Right atrium auricular region (tissue), 2 donors: ENCODE data around the gene CD7. TPM values are rescaled to one million over a fixed set of nuclear protein-coding genes. Genes with fewer than 3 reads are reported as not detected.

Experiments used
- DNase-seq: peaks from one replicate; pipeline ENCODE4 v3.0.0-alpha.2; 2019; ENCODE audit warnings: low spot score
- H3K27ac ChIP-seq, 2 donors: fragments of 200-600 bp; sonication (generic); 1 replicate in 1 of 2; 2 replicates in 1 of 2; pipeline ENCODE4 v1.5.1; 2016 to 2019
- H3K27me3 ChIP-seq, 2 donors: fragments of 200-600 bp; sonication (generic); one replicate each; pipeline versions ENCODE4 v1.5.1 to v1.6.0; 2017 to 2019
- H3K36me3 ChIP-seq: fragments of 200-600 bp; sonication (generic); one replicate; pipeline ENCODE4 v1.5.1; 2016
- H3K4me1 ChIP-seq, 2 donors: fragments of 200-600 bp; sonication (generic); one replicate each; pipeline versions ENCODE4 v1.5.1 to v1.6.0; 2017 to 2019
- H3K4me3 ChIP-seq, 2 donors: fragments of 200-600 bp; sonication (generic); 1 replicate in 1 of 2; 2 replicates in 1 of 2; pipeline ENCODE4 v1.5.1; 2017 to 2019; ENCODE audit warnings: mild to moderate bottlenecking in 1 of 2, moderate library complexity in 1 of 2
- H3K9me3 ChIP-seq, 2 donors: fragments of 200-600 bp; sonication (generic); one replicate each; pipeline ENCODE4 v1.5.1; 2019
- total RNA-seq, 2 donors: library from RNA; depleted of rRNA; stranded (reverse); fragments of >200 nt; gene quantifications; one replicate each; pipeline ENCODE4 v1.1.0, GENCODE V29; 2016
- TF ChIP-seq, protein P1 (sequence below), 2 donors: fragments of 200-600 bp; sonication (generic); IDR thresholded peaks; one replicate each; pipeline ENCODE4 v1.5.1; 2019; ENCODE audit warnings: antibody characterized with exemption in 2 of 2

Gene CD7
- total RNA-seq, 2 donors from 2014 or later = 1.7 TPM; not detected in 1

DNA sequence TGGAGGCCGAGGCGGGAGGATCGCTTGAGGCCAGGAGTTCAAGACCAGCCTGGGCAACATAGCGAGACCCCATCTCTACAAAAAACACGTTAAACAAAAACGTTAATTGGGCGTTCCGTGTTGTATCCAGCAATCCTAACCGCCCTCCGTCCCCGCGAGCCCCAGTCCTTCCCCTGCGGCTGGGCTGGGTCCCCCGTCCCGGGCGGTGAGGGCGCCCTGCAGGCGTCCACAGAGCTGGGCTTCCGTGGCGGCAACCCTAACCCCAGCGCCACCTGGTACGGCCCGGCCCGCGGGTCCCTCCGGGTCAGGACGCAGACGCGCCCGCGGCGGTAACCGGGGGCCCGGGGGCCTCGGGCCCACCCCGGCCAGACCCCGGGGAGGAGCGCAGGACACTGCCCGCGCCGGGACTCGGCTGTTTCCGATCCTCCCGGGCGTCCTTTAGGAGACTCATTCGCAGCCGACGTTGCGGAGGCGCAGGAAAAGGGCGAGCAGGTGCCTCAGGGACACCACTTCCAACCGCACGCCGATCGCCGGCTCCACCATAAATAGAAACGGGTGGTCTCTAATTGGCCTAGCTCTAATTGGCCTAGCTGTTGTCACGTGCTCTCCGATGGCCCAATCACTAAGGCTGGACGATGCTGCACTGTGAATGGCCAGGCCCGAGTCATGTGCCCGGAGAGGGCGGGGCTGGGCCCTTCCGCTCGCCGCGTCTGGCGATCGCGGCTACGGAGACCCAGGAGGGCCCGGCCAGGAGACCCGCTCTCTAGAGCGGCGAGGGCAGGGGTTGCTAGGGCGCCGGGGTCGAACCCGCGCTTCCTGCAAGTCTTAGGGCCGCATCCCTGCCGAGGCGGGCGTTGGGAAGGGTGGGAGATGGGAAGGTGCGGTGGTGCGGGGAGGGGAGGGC is 24.9 kb downstream of the CD7 start:
- peak; percentile 99 for DNase-seq
- H3K4me1 ChIP-seq = peaks cover 0 to 25% of the 10 kb centered on the region in 2 donors
- H3K9me3 ChIP-seq = no peaks in the 10 kb centered on the region
- TF ChIP-seq, protein P1, sequence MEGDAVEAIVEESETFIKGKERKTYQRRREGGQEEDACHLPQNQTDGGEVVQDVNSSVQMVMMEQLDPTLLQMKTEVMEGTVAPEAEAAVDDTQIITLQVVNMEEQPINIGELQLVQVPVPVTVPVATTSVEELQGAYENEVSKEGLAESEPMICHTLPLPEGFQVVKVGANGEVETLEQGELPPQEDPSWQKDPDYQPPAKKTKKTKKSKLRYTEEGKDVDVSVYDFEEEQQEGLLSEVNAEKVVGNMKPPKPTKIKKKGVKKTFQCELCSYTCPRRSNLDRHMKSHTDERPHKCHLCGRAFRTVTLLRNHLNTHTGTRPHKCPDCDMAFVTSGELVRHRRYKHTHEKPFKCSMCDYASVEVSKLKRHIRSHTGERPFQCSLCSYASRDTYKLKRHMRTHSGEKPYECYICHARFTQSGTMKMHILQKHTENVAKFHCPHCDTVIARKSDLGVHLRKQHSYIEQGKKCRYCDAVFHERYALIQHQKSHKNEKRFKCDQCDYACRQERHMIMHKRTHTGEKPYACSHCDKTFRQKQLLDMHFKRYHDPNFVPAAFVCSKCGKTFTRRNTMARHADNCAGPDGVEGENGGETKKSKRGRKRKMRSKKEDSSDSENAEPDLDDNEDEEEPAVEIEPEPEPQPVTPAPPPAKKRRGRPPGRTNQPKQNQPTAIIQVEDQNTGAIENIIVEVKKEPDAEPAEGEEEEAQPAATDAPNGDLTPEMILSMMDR (IDR thresholded peaks at IDR 0.05) = no peak
- H3K27me3 ChIP-seq = no peaks in the 10 kb centered on the region
- no peaks in the 10 kb centered on the region for H3K36me3 ChIP-seq
- H3K27ac ChIP-seq = peak overlapping the region; percentile 98 to 99
- H3K4me3 ChIP-seq = peak overlapping the region; percentile 63 to 89

GRCh38 chr17:82291582-82292250 is 25.7 kb downstream of the CD7 start:
- Histone ChIP-seq H3K27me3 (no peaks in the 10 kb centered on the region), H3K27ac (peak overlapping the region; percentile 98 to 99), H3K4me1 (peaks cover 0 to 17% of the 10 kb centered on the region in 2 donors), H3K9me3 (no peaks in the 10 kb centered on the region), H3K4me3 (peak overlapping the region; percentile 63 to 89), H3K36me3 (no peaks in the 10 kb centered on the region)
- no peak for DNase-seq
- TF ChIP-seq, protein P1 (IDR thresholded peaks at IDR 0.05) = no peak

DNA sequence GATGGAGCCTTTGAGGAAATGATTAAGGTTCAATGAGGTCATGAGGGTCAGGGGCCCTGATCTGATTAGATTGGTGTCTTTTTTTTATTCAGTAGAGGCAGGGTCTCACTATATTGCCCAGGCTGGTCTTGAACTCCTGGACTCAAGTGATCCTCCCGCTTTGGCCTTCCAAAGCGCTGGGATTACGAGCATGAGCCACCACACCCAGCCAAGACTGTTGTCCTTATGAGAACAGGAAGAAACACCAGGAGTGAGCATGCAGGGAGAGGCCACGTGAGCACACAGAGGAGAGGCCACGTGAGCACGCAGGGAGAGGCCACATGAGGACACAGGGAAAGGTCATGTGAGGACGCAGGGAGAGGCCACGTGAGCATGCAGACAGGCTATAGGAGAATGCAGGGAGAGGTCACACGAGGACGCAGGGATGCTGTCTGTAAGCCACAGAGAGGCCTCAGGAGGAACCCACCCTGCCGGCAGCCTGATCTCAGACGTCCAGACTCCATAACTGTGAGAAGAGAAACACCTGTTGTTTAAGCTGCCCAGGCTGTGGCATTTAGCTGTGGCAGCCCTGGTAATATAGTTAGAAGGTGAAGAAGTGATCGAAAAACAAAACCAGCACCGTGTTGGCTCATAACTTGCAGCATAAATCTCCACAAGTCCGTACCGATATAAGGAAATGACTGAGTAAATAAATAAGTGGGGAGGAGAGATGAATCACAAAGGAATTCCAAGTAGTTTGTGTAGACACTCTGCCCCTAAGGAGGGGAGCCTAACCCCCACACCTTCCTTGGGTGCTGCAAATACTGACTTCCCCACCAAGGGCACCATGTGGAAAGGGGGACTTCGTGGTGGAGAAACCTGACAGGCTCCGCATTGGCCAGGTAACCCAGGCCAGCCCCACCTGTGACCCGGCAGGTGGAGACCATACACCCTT is 29.3 kb downstream of the CD7 start:
- DNase-seq = no peak
- TF ChIP-seq, protein P1 (IDR thresholded peaks at IDR 0.05) = no peak
- no peaks in the 10 kb centered on the region for H3K27me3 ChIP-seq
- H3K36me3 ChIP-seq = no peaks in the 10 kb centered on the region
- H3K4me3 ChIP-seq = no peak overlapping the region
- peaks cover 0 to 11% of the 10 kb centered on the region in 2 donors for H3K4me1 ChIP-seq
- H3K27ac ChIP-seq = peak overlapping the region in 1 of 2 donors; percentile 66
- H3K9me3 ChIP-seq = no peaks in the 10 kb centered on the region

GRCh38 chr17:82287013-82287867 is 30.2 kb downstream of the CD7 start:
- Histone ChIP-seq H3K4me3 (no peak overlapping the region), H3K36me3 (no peaks in the 10 kb centered on the region), H3K9me3 (no peaks in the 10 kb centered on the region), H3K4me1 (peaks cover 0 to 14% of the 10 kb centered on the region in 2 donors), H3K27me3 (no peaks in the 10 kb centered on the region), H3K27ac (peak overlapping the region in 1 of 2 donors; percentile 66)
- TF ChIP-seq, protein P1 (IDR thresholded peaks at IDR 0.05) = no peak
- DNase-seq = no peak
